GM19099 (cell line): ENCODE results near the gene AP3B2.

ENCODE experiments used
- POLR2A ChIP-seq: IDR thresholded peaks from 3 replicates; pipeline ENCODE4 v1.6.1; 2011; ENCODE audit warnings: low read depth; ENCODE audit not compliant: insufficient read length; ENCODE audit errors: extremely low read depth

The AP3B2 gene, protein sequence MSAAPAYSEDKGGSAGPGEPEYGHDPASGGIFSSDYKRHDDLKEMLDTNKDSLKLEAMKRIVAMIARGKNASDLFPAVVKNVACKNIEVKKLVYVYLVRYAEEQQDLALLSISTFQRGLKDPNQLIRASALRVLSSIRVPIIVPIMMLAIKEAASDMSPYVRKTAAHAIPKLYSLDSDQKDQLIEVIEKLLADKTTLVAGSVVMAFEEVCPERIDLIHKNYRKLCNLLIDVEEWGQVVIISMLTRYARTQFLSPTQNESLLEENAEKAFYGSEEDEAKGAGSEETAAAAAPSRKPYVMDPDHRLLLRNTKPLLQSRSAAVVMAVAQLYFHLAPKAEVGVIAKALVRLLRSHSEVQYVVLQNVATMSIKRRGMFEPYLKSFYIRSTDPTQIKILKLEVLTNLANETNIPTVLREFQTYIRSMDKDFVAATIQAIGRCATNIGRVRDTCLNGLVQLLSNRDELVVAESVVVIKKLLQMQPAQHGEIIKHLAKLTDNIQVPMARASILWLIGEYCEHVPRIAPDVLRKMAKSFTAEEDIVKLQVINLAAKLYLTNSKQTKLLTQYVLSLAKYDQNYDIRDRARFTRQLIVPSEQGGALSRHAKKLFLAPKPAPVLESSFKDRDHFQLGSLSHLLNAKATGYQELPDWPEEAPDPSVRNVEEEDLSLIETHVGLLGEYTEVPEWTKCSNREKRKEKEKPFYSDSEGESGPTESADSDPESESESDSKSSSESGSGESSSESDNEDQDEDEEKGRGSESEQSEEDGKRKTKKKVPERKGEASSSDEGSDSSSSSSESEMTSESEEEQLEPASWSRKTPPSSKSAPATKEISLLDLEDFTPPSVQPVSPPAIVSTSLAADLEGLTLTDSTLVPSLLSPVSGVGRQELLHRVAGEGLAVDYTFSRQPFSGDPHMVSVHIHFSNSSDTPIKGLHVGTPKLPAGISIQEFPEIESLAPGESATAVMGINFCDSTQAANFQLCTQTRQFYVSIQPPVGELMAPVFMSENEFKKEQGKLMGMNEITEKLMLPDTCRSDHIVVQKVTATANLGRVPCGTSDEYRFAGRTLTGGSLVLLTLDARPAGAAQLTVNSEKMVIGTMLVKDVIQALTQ

DNA sequence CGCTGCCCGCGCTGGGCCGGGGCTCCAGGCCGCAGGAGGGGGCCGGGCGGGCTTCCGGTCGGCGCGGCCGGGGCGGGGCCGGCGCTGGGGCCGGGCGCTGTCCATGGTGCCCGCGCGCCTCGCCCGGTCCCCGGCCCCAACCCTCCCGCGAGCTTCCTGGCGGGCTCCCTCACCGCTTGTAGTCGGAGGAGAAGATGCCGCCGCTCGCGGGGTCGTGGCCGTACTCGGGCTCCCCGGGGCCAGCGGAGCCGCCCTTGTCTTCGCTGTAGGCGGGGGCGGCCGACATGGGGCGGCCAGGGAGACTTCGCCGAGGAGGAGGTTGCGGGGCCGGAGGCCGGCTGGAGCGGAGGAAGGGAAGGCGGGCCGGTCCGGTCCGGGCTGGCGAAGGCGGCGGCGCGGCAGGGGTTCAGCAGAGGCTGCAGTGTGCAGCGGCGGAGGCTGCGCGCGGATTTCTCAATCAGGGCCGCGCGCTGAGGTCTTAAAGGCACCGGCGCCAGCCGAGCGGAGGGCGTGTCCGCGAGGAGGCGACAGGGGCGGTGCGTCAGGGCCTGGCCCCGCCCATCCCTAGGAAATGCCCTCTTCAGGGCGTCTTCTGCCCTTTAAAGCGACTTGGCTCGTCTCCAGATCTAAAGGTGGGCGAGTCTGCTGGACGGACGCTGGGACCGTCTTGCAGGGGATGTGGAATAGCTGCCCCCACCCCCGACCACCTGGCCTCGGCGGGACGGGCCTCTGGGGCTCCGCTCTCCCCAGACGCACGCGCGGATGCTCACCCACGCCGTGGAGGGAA is at the start of gene AP3B2:
Gene AP3B2 (minus strand): TSS at position 455 of the 787 bp plus-strand sequence. CDS start 169 bp downstream, at position 286.
- TF ChIP-seq POLR2A: no peak

DNA sequence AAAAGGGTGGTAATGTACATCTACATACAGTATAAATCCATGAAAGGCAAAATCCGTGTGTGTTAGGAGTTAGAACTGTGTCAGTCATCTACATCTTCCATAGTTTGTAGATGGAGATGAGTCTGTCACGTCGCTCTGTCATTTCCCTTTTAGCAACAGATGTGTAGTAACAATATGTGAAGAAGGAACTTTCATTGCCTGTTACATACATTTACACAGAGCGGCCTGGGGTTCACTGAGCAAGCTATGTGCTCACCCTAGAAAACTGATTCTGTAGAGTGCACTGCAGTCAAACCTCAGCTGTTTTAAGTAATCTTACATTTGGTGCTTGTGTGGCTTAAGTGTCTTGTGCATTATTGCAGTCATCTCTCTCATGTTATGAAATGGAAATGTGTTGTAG is 41.6 kb upstream of the AP3B2 start:
- no peak for TF ChIP-seq POLR2A

DNA sequence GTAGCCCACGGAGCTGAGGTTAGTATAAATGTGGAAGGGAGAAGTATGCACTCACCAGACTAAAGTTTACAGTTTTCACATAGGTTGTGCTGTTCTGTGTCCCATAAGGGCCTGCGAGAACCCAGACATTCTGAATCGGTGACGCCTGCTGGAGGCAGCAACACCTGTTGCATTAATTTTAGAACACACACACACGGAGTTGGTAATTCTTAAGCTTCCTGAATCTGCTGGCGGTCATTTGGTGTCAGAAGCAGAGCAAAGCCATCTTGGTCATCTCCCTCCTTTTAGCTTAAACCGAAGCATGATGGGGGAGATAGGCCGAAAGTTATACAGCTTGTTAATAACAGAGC is 41.1 kb upstream of the AP3B2 start:
- TF ChIP-seq POLR2A: no peak

DNA sequence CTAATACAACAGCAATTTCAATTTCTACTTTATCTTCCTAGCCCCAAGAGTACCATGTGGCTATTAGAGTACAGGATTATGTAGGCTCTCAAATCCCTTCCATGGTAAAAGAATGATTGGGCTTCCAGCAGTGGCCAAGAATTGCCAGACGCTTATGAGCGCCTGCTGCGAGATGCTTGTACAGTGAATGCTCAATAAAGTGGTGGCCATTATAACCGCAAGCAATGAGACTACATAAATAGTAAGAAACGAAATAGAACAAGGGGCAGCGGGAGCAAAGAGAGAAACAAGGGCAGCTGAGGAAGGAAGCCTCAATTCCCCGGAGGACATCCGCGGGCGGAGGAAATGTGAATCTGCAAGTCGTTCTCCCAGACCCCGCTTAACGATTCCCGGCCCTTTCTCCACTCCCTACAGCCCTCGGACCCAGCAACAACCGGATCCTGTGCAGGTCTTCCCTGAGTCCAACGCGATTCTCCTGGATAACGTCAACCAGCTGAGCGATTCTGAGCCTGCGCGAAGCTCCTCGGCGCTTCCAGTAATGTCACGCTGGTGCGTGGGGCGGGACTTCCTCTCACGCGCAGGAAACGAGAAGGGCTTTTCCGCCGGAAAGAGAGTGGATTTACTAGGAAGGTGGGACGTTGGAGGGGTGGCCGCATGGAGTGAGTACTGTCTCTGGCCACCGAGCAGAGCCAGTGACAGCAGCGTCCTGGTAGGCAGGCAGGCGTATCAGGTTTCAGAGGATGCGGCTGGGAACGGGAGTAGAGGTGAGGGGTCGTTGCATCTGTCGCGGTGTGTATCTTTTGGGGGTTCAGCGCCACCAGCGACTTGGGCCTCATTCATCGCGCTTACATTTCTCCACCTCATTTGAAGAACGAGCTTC is 40.5 kb upstream of the AP3B2 start:
- TF ChIP-seq POLR2A: peak; percentile 87

DNA sequence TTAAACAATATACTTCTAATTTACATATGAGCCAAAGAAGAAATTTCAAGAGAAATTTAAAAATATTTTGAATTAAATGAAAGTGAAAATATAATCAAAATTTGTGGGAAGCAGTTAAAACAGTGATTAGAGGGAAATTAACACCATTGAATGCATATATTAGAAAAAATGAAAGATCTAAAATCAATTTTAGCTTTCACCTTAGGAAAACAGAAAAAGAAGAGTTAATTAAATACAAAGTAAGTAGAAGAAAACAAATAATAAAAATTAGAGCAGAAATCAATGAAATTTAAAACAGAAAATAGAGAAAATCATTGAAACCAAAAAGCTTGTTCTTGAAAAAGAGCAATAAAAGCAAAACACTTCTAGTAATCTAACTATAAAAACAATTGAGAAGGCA is 38.6 kb upstream of the AP3B2 start:
- TF ChIP-seq POLR2A: no peak

DNA sequence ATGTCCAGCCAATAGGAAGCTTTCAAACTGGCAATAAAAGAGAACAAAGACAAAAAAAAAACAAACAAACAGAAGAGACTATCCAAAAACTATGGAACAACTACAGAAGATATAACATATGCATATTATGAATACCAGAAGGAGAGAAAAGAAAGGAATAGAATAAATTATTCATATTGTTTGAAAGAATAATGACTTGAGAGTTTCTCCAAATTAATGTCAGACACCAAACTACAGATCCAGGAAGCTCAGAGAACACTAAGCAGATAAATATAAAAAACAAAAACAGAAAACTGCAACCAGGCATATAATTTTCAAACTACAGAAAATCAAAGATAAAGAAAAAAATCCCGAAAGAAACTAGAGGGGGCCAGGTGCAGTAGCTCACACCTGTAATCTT is 34.1 kb upstream of the AP3B2 start:
- no peak for TF ChIP-seq POLR2A

DNA sequence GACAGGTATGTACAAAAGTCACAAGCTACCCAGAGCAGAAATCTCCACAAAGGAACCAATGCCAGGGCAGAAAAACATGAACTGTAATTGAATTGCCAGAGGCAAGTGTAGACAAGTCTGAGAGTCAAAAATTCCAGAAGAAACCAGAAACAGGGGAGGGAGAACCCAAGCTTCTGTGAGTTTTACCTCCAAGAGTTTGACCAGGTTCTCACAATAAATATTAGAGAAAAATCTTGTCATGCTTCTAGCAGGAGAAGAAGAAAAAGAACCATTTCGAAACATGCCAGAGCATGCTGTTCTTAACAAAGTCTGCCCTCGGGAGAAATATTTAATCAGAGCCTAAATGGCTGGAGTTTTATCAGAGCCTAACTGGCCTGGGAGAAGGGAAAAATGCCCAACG is 32.5 kb upstream of the AP3B2 start:
- no peak for TF ChIP-seq POLR2A

DNA sequence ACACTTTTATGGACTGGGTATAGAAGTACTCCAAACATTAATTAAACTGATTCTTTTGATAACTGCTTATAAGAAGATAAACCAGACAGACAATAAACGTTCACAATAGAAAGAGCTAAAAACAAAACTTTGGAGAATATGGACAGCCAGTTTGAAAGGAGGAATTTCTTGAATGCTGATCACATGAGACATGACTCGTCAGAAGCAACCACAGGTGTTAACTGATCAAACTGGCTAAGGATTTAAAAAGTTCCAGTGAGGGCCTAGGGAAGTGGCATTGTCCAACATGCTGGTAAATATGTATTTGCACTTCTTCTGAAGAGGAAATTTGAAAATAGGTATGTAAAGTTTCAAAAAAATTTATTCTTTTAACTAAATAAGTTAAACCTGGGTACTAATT is 29.4 kb upstream of the AP3B2 start:
- TF ChIP-seq POLR2A: no peak

DNA sequence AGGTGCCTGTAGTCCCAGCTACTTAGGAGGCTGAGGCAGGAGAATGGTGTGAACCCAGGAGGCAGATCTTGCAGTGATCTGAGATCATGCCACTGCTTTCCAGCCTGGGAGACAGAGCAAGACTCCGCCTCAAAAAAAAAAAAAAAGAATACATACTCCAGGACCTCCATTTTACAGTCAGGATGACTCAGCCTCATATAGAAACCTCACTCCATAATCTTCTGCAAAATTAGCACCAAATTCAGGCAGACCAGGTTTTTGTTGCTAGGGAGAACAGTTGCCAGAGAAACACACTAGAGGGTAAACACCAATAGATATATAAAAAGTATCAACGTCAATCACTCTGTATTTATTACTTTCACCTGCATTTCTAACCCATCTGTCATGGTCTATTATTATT is 28.3 kb upstream of the AP3B2 start:
- no peak for TF ChIP-seq POLR2A

DNA sequence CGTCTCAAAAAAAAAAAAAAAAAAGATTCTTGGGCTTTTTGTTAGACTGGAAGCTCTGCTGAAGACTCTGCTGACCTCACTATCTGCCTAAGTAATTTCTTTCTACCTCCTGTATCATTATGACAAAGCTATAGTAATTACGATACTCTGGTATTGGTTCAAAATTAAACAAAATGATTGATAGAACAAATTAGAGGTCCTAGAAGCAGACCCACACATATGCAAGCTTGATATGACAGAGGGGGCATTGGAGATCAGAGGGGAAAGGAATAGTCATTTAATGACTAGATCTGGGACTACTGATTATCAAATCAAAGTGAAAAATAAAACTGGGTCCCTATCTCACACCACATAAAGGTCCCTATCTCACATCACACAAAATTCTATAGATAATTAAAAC is 21.9 kb upstream of the AP3B2 start:
- no peak for TF ChIP-seq POLR2A

DNA sequence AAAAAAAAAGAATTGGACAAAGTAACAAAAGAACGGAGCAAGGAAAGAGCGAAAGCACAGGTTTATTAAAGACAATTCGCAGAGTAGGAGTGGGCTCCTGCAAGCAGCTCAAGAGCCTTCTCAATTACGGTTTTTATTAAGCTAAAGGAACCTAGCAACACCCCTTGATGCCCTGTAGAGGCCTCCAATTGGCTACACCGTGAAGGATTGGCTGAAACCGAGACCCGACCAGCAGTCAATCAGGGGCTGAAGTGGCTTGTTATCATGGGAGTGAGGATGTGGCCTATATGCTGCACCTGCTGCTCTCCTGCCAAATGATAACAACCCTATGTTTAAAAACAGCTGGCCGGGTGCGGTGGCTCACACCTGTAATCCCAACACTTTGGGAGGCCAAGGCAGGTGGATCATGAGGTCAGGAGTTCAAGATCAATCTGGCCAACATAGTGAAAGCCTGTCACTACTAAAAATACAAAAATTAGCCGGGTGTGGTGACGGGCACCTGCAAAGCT is 20.4 kb upstream of the AP3B2 start:
- no peak for TF ChIP-seq POLR2A

DNA sequence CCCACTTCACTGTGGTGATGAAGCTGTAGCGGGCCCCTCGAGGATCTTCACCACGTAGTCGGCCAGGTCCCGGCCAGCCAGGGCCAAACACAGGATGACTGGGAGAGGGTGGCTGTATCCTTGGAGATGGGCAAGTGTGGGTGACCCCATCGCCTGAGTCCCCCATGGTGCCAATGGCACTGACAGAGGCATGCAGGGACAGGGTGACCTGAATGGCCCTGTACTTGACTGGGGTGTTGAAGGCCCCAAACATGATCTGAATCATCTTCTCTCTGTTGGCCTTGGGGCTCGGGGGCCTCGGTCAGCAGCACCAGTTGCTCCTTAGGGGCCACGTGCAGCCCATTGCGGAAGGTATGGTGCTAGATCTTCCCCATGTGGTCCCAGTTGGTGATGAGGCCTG is 17.1 kb upstream of the AP3B2 start:
- TF ChIP-seq POLR2A: no peak

DNA sequence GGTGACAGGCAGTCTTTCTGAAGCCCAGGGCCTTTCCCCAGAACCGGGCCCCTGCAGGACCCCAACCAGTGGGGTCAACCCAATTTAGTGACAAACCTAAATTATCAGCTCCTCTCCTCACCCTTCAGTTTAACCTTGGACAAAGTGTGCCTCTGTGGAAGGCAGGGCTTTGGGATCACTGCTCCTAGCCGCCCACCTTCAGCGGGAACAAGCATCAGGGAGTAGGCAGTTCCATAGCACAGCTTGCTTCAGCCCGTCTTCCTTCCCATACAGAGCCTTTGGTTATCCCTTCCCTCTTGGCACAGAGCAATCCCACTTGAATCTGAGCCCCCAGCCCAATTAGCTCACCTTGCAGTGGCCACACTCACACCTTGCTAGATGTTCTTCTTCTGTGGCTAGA is 5.3 kb upstream of the AP3B2 start:
- no peak for TF ChIP-seq POLR2A

DNA sequence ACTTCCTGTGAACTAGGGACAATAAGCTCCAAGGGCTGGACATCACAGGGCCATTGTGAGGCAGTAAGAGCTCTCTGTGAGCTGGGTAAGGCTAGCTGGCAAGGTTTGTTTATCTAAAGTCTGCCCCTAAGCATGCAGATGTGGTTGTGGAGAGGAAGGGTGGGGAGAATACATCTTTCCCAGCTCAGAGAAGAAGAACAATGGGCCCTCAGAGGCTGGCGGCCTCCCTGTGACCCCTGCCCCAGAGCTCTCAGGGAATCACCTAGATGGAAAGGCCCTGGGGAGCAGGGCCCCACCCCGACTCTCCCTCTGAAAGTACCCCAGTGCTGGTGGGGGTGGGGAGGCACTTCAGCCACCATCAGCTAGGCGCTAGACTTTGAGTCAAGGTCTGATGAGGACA is 4.3 kb upstream of the AP3B2 start:
- TF ChIP-seq POLR2A: no peak
